GM19463 (cell line): ENCODE measurements around the gene SNN.

Source experiments
- ATAC-seq: cut with Tn5 transposase; IDR thresholded peaks from one replicate; pipeline ENCODE4 v1.9.1; 2021; ENCODE audit warnings: mild to moderate bottlenecking, moderate library complexity; ENCODE audit not compliant: unreplicated experiment

SNN gene

GRCh38 chr16:11696266-11697012 lies 28.2 kb downstream of the SNN start:
- no peak for ATAC-seq

- ATAC-seq: no peak
These were observed 29.1 kb downstream of the SNN start for GRCh38 chr16:11697319-11697718.

- ATAC-seq: no peak
These were observed 30.0 kb downstream of the SNN start for GRCh38 chr16:11698271-11698689.

- no peak for ATAC-seq
These were observed 31.1 kb downstream of the SNN start for GRCh38 chr16:11699234-11699894.

GRCh38 chr16:11700264-11701029 lies 32.2 kb downstream of the SNN start:
- no peak for ATAC-seq

GRCh38 chr16:11705311-11706025 lies 37.2 kb downstream of the SNN start:
- no peak for ATAC-seq

- peak; percentile 72 for ATAC-seq
These were observed 38.0 kb downstream of the SNN start for GRCh38 chr16:11706180-11706742.

- ATAC-seq: no peak
These were observed 39.5 kb downstream of the SNN start for GRCh38 chr16:11707679-11708197.

GRCh38 chr16:11708421-11708820 lies 40.2 kb downstream of the SNN start:
- ATAC-seq: no peak

GRCh38 chr16:11711662-11712061 lies 43.4 kb downstream of the SNN start:
- ATAC-seq: no peak

- no peak for ATAC-seq
These were observed 43.9 kb downstream of the SNN start for GRCh38 chr16:11712122-11712521.

- ATAC-seq: no peak
These were observed 47.1 kb downstream of the SNN start for GRCh38 chr16:11715246-11715947.

- no peak for ATAC-seq
These were observed 48.1 kb downstream of the SNN start for GRCh38 chr16:11716336-11716735.

- no peak for ATAC-seq
These were observed 49.6 kb downstream of the SNN start for GRCh38 chr16:11717811-11718210.

- no peak for ATAC-seq
These were observed 50.9 kb downstream of the SNN start for GRCh38 chr16:11719171-11719570.

- ATAC-seq: no peak
These were observed 51.5 kb downstream of the SNN start for GRCh38 chr16:11719762-11720161.

- ATAC-seq: no peak
These were observed 53.7 kb downstream of the SNN start for GRCh38 chr16:11721781-11722467.

- ATAC-seq: no peak
These were observed 54.2 kb downstream of the SNN start for GRCh38 chr16:11722468-11722808.

GRCh38 chr16:11725457-11725856 lies 57.2 kb downstream of the SNN start:
- ATAC-seq: no peak
